GM21447 (cell line): Measurements from ENCODE around the gene HUNK.

Experiments used
- ATAC-seq: cut with Tn5 transposase; IDR thresholded peaks from one replicate; pipeline ENCODE4 v1.9.1; 2021; ENCODE audit not compliant: unreplicated experiment

HUNK gene

DNA sequence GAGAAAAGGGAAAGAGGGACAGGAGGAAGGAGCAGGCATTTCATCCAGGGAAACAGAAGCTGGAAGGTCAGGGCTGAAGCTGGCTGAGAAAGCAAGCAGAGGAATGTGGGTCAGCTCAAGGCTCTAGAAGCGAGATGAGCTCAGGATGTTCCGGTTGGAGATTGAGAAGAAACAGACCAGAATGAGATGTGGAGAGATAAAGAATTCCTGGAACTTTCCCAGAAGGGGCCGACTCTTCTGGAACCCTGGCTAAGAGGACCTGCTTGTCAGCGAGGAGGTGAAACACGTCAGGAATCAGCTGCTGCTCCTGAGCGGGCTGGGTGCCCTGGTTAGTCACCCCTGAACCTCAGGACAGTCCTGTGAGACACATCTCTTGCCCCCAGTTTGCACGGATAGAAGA, 75.9 kb downstream of the HUNK start:
- ATAC-seq, result no peak

DNA sequence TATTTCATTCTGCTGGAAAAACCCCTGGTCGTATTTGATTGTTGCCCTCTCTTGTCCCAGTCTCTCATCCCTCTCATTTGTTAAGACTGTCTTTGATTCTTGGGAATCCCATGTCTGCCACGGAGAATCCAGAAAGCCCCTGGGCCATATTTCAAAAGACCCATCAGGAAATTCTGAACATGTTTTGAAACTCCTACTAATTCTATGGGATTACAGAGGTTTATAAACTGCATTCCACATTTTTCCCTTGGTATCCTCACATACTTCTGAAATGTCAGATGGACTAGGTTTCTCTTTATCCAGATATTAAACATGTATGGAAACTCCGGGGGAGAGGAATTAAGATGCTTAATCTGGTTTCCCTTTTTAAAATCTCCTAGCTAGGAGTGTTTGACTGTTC, 80.0 kb downstream of the HUNK start:
- ATAC-seq, result no peak

DNA sequence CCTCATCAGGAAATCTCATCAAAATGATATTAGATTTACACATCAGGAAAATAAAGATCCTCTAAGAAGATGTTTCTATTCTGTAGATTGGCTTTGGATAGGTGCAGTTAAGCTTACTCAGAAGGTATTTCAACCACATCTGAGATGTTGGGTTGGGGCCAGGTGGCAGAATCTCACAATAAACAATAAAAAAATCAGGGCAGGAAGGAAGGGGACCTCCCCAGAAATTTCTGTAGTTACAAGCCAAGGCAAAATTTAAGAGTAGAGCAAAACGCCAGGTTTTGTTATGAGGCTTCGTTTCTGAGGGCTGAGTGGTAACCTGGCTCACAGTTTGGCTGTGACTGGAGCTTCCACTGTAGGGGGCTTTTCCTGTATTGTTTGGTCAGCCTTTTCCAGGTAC, 84.8 kb downstream of the HUNK start:
- ATAC-seq, result no peak

DNA sequence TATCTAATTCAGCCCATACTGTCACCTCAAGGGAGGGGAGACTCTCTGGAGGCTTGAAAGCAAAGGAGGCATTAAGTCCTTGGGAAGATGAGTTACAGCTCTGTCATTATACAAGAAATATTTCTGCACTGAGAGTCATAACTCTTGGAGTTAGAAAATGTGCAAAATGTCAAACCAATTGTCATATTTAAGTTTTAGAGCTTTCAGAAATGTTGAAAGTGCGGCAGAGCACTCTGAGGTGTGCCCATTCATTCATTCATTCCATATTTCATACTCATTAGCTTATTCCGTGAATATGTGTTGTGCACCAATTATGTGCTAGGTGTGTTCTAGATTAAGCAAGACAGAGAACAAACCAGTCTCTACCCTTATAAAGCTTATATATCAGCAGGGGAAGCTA, 87.1 kb downstream of the HUNK start:
- ATAC-seq, result no peak

DNA sequence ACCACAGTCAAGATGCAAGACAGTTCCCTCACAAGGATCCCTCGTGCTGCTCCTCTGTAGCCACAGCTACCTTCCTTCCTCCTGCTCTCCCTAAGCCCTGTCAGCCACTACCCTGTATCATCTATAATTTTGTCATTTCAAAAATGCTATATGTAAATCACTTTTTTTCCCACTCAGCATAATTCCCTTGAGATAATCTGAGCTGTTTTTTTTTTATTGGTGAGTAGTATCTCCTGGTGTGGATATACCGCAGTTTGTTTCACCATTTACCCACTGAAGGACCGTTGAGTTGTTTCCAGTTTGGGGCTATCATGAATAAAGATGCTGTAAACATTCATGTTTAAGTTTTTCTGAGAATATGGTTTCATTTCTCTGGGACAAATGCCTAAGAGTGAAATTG, 88.2 kb downstream of the HUNK start:
- no peak for ATAC-seq

DNA sequence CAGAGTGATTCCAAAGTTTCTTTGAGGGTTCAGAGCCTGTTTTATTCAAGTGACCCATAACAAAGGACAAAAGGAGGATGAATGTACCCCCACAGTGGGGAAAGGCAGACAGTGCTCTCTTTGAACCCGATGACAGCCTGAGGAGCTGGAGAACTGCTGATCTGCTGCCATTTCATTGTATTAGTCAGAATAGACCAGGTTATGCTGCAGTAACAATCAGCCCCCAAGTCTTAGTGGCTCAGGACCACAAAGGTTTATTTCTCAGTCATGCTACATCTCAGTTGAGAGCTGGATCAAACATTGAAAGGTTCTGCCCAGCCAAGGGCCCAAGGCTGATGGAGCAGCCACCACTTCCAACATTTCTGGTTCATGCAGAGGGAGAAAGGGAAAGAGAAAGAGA, 88.9 kb downstream of the HUNK start:
- ATAC-seq, result no peak

DNA sequence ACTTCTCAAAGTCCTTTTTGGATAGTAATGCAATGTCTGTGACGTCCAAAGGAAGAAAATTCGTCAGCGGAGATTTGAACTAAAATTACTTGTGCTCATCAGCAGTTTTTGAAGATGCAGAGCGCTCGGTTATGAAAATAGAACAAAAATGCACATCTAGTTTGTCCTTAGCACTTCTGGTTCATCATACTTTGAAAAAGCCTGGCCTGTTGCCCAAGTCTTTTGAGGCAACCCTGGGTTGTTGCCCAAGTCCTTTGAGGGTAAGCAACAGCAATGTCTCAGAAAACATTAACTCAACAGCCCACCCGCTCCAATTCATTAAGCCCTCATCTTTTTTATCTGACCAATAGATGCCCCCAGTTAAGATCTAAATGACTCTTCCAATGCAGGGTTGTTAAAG, 91.9 kb downstream of the HUNK start:
- ATAC-seq, result no peak

DNA sequence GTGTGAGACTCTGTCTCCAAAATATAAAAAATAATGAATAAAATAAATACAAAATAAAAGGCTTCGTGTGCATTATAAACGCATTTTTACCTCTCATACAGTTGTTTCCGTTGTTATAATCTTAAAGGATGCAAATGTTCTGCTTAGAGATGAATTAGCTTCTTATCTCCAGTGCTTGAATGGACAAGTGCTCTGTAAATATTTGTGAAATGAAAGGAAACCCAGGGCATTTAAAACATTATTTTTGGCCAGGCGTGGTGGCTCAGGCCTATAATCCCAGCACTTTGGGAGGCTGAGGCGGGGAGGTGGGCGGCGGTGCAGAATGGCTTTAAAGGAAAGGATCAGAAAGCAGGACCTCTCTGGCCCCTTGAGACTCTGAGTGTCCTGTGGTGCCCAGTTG, 94.5 kb downstream of the HUNK start:
- no peak for ATAC-seq

DNA sequence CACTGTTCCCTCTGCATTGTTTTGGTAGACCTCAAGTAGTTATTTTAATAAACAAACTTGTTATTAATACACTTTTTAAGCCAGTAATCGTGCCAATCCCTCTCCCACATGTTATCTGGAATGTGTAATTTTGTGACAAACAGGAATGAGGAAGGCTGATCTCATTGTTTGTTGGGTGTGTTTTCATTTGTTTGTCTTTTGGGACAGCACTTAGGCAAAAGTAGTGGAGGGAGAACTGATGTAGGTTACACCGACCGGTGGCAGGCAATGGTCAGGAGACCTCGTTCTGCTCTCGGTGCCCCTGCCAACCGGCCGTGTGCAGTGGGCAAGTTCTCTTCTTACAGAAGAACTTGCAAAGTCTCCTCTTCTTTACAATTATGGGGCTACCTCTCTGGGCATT, 99.8 kb downstream of the HUNK start:
- no peak for ATAC-seq

DNA sequence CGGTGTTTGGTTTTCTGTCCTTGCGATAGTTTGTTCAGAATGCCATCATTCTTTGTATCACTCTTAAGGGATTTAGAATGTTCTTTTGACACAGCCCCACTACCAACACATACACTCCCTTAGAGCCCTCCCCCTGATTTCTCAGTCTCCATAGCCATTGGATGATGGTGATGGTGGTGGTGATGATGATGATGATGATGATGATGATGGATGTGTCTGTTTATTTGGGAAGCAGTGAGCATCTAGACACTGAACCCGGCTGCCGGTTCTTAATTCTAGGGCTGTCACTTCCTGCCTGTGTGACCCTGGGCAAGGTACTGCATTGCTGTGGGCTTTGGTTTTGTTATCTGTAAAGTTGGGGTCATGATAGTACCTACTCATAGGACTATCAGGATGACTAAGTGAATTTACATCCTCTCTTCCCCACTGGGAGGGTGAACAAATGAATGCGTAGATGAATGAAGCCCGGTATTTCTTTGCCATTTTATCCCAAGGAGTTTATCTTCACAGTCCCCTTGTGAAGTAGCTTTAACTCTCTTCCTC, 100.7 kb downstream of the HUNK start:
- no peak for ATAC-seq

DNA sequence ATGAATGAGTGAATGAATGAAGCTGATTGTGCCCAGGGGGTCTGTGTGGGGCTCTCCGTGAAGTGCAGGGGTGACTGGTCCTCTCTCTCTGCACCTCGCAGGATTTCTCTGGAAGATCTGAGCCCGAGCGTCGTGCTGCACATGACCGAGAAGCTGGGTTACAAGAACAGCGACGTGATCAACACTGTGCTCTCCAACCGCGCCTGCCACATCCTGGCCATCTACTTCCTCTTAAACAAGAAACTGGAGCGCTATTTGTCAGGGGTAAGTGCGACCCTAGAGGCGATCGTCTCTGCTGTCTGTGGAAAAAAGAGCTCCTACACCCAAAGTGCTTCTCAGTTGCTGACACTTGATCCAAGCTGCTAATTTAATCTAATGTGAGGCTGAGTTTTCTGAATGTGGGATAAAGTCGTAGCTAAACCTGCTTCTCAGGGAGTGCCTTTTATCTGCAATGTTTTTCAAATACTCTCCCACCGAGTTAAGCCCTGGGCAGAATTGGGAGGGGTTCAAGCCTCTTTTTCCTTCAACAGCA, 101.7 kb downstream of the HUNK start:
- ATAC-seq, result no peak

DNA sequence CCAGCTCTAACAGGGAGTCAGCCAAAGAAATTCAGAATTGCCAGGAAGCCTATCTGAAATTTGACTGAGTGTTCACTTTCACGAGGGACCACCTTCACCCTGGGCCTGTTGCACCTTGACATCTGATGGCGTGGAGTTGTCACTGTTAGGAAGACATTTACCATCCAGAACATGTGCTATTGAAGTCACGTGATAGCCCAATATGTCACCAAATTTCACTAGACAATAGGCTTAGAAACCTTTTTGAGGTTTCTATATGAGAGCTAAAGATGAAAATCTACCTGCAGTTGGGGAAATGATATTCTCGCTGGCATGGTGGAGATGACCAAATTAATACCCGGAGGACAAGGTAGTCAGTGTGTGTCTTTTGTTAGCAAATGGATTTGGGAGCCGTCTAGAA, 102.7 kb downstream of the HUNK start:
- no peak for ATAC-seq

DNA sequence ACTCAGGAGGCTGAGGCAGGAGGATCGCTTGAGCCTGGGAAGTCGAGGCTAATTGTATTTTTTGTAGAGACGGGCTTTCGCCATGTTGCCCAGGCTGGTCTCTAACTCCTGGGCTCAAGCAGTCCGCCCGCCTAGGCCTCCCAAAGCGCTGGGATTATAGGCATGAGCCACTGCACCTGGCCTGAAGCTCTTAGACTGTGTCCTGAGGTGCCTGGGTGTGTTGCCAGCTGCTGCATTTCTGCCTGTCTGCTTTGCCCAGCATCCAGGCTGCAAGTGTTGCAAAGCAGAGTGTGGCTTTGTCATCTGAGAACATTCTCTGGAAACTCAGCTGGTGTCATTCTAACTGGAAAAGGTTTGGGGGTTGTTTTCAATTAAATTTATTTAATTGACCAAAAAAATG, 105.0 kb downstream of the HUNK start:
- no peak for ATAC-seq

DNA sequence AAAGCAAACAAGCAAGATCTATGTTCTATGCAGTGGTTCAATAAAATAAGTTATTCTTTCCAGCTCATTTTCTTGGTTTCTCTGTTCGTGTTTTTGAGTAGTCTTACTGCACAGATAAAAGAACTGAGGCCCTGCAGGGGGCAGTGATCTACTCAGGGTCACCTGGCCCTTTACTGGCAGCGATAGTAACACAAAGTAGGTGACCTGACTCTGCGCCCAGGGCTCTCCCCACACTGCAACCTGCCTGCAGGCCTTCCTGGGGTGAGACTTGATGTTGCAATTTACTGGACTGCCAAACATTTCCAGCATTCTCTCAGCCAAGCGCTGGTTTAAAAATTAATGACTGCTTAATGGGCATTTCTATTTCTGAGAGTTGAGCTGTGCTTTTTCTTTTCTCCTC, 110.3 kb downstream of the HUNK start:
- ATAC-seq, result no peak

DNA sequence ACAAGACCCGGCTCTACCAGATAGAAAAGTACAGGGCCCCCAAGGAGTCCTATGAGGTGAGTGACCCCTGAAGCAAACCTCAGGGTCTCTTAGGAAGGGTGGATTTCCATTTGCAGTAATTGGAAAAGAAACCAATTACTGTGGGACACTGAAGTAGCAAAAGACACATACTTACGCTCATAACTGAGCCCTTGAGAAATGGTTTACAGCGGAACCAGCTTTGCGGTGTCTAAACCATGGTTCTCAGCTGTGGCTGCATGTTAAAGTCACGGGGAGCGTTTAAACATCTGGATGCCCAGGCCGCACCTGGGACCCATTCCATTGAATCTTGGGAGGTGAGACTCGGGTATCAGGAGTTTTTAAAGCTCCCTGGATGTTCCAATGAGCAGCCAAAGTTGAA, 110.7 kb downstream of the HUNK start:
- no peak for ATAC-seq

DNA sequence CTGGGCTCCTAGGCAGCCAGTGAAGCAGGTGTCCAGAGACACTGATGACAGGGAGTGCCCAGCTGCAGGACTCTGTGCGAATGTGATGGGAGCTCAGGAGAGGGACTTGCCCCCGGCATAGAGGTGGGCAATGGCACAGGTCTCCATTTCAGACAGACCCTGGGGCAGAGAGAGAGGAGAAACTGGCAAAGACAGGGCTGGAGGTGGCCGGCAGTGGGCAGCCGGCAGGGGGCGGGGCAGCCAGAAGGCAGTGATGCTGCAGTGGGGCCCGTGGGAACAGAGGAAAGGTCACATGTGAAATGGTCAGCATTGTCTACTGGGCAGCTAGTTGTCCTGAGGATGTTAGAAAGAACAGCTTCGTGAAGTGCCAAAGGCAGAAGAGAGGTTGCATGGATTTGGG, 112.6 kb downstream of the HUNK start:
- no peak for ATAC-seq

DNA sequence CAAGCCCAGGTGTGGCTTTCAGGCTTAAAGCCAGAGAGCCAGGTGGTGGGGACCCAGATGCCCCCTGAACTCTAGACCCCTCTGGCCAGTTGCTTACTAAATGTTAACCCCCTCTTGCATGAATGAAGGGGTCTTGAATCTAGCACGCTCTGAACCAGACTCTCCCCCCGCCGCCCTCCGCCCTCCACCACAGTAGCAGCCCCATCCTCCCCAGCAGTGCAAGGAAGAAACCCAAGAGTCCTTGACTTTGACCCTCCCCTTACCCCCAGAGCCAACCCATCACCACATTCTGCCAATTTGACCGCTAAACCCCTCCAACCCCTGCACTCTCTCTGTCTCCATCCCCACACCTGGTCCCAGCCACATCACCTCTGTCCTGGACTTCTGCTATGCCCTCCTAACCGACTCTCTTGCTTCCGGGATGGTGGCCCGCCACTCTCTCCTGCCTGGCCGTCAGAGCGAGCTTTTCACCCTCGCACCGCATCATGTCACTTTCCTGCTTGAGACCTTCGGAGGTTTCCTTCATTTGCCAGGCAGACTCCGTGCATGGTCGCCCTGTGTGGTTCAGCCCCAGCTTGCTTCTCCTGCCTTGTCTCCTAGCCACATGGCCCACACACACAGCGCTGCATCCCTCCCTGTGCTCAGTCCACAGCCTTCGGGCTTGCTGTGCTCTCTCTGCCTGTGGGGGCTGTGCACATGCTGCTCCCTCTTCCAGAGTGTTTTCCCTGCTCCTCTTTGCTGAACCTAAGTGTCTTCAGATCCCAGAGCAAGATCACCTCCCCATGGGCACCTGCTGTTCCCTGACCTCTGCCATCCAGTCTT, 113.4 kb downstream of the HUNK start:
- no peak for ATAC-seq

DNA sequence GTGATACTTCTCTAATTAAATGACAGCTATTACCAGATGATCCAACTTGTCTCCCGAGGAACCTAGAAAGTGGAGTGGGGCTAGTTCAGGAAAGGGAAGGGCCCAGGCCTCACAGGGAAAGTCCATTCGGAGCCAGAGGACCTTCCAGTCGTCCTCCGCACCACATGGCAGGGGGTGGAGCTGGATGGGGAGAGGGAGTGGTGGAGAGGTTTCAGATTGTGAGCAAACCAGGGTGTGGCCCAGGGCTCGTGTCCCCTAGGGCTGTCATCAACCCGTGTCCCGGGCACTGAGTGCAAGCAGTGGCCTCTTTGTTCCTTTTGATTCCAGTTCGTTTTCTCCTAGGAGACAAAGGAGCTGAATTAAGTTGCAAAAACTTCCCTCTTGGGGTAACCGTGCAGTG, 114.9 kb downstream of the HUNK start:
- ATAC-seq, result no peak

DNA sequence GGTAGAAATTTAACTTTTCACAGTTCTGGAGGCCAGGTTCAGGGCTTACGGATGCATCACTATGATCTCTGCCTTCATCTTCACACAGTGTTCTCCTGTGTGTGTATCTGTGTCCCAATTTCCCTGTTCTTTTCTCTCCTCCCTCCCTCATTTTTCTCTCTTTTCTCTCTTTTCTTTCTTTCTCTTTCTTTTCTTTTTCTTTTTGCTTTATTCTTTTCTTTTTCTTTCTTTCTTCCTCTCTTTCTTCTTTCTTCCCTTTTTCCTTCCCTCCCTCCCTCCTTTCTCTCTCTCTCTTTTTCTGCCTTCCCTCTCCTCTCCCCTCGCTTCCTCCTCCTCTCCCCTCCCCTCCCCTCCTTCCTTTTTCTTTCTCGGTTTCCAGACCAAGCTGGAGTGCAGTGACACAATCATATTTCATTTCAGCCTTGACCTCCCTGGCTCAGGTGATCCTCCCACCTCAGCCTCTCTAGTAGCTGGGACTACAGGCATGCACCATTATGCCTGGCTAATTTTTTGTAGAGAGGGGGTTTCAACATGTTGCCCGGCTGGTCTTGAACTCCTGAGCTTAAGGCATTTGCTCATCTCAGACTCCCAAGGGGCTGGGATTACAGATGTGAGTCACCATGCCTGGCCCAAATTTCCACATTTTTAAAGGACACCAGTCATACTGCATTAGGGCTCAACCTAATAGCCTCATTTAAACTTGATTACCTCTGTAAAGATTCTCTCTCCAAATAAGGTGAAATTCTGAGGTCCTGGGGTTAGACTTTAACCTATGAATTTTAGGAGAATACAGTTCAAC, 115.9 kb downstream of the HUNK start:
- no peak for ATAC-seq

DNA sequence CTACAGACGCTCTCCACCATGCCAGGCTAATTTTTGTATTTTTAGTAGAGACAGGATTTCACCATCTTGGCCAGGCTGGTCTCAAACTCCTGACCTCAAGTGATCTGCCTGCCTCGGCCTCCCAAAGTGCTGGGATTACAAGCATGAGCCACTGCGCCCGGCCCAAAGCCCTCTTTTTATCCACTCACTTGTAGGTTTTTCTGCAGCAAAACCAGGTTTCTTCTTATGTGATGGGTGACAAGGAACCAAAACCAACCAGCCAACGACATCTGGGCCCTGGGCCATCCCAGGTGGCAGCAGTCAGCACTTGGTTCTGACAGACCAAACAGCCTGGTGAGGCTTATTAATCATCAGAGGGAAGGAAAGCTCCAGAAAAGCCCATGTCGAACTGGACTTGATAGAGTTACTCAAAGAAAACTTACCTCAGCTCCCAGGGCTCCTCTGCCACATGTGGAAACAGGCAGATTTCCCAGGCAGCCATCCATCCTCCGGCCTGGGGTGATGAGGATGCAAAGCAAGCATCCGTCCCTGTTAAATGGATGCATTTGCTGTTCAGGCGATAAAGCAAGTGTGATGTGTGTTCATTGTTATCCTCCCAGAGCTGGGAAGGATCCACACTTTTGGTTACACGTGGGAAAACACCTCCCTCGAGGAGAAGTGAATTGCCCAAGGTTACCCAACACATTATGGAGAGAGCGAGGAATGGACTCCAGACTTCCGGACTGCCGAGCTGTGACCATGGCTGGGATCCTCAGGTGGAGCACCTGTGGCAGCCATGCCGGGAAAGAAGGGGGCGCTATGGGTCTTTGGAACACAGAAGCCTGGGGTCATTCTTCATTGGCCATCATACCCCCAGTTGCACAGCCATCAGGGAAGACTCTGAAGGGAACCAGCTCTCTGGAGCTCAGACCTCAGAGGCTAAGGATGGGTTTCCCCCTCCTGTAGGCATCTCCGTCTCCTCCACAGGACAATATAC, 118.8 kb downstream of the HUNK start:
- ATAC-seq, result no peak

DNA sequence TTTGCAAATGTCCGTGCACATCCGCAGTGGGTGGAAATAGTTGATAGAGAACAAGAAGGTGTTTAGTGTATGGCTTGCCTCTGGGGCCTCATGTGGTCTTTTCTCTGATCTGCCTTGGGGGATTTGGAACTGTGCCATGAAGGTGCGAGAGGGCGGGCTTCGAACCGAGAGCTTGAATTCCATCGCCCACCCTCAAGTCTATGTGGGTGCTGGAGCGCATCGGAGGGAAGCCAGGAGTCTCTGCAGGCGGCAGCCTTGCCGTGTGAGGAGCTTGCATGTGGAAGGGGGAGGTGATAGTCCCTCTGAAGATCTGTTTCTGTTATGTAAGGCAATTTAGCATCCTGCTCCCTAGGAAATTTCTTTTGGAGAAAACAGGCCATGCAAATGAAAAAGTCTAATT, 119.6 kb downstream of the HUNK start:
- ATAC-seq, result no peak
